ENCODE data around the gene PUSL1. TPM values are rescaled to one million over a fixed set of nuclear protein-coding genes. Genes with fewer than 3 reads are reported as not detected.

Gene PUSL1
- total and polyA plus RNA-seq, 2 of the 13 experiments (the other 11 are each of a cell fraction or from before 2014, with no cell fraction given) = 8.3 to 22.2 TPM

DNA sequence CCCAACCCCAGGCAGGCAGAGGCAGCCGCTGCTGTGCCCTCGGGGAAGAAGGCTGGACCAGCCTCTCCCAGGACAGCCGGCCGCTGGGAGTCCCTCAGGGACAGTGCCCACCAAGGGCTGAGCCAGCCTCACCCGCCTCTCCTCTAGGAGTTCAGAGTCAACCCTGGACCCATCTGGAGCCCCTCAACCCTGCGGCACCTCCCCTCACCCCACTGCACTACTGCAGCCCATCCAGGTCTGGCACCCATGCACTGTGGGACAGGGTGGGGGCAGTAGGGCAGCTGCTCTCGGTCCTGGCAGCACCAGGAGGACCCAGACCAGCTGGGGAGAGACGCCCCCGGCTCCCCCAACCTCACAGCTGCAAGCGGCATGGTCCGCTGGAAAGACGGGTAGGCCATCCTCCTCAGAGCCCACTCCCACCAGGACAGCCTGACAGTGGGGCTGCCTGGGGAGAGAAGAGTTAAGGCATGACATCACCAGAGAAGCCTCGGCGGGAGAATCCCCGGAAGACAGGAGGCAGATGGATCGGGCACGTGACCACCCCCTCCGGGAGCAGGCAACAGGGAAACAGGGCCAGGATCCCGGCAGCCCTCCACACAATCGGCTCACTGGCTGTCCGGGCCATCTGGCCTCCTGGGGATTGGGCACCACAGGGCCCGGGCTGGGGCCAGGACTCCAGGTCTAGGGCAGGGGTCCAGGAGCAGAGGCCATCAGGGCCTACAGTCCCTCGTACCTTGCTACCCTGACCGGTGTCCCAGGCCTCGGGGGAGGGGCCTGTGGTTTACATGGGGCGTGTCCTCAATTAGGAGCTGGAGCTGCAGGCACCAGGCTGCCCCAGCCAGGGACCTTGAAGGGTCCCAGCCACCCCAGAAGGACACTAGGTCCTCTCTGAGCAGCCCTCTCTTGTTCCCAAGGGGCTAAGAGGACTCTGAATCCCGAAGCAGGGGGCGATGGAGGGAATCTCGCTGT, 3.8 kb upstream of the PUSL1 start (continued):
- TF ChIP-seq, protein P1, sequence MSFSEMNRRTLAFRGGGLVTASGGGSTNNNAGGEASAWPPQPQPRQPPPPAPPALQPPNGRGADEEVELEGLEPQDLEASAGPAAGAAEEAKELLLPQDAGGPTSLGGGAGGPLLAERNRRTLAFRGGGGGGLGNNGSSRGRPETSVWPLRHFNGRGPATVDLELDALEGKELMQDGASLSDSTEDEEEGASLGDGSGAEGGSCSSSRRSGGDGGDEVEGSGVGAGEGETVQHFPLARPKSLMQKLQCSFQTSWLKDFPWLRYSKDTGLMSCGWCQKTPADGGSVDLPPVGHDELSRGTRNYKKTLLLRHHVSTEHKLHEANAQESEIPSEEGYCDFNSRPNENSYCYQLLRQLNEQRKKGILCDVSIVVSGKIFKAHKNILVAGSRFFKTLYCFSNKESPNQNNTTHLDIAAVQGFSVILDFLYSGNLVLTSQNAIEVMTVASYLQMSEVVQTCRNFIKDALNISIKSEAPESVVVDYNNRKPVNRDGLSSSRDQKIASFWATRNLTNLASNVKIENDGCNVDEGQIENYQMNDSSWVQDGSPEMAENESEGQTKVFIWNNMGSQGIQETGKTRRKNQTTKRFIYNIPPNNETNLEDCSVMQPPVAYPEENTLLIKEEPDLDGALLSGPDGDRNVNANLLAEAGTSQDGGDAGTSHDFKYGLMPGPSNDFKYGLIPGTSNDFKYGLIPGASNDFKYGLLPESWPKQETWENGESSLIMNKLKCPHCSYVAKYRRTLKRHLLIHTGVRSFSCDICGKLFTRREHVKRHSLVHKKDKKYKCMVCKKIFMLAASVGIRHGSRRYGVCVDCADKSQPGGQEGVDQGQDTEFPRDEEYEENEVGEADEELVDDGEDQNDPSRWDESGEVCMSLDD (CRISPR knock-in tag; IDR thresholded peaks at IDR 0.05; ENCODE audit: borderline replicate concordance) = no peak
- TF ChIP-seq ZNF652 (CRISPR knock-in tag; IDR thresholded peaks at IDR 0.05; ENCODE audit: borderline replicate concordance, low read depth) (peak; percentile 96), AKAP8 (CRISPR knock-in tag; IDR thresholded peaks at IDR 0.05) (peak; percentile 91; the same call in 1 of the 2 replicates), ATF5 (CRISPR knock-in tag; IDR thresholded peaks at IDR 0.05; ENCODE audit: low read depth) (no peak), RBM39 (IDR thresholded peaks at IDR 0.05; ENCODE audit: low read depth, low read length, poor library complexity, severe bottlenecking) (peak; percentile 61), ZNF160 (CRISPR knock-in tag; IDR thresholded peaks at IDR 0.05) (no peak), ZC3H4 (CRISPR knock-in tag; IDR thresholded peaks at IDR 0.05; ENCODE audit: borderline replicate concordance) (no peak), ZSCAN31 (CRISPR knock-in tag; IDR thresholded peaks at IDR 0.05; ENCODE audit: low read depth) (no peak), ELF3 (CRISPR knock-in tag; IDR thresholded peaks at IDR 0.05) (no peak), MAFG (CRISPR knock-in tag; IDR thresholded peaks at IDR 0.05) (no peak), KLF12 (CRISPR knock-in tag; IDR thresholded peaks at IDR 0.05; ENCODE audit: borderline replicate concordance) (no peak), AGO1 (IDR thresholded peaks at IDR 0.05; ENCODE audit: low read depth, low read length, poor library complexity, severe bottlenecking) (no peak), DMAP1 (CRISPR knock-in tag; IDR thresholded peaks at IDR 0.05) (peak; percentile 12; the same call in 1 of the 2 replicates), PREB (CRISPR knock-in tag; IDR thresholded peaks at IDR 0.05) (no peak), DBP (CRISPR knock-in tag; IDR thresholded peaks at IDR 0.05; ENCODE audit: not compliant biosample characterization) (no peak), ZNF24 (IDR thresholded peaks at IDR 0.05) (no peak), ZBTB8A (CRISPR knock-in tag; IDR thresholded peaks at IDR 0.05; ENCODE audit: borderline replicate concordance, low read depth) (no peak), CHD4 (IDR thresholded peaks at IDR 0.05; ENCODE audit: borderline replicate concordance, low read length) (no peak), STAT5B (CRISPR knock-in tag; IDR thresholded peaks at IDR 0.05) (no peak)
- TF ChIP-seq, protein P2, sequence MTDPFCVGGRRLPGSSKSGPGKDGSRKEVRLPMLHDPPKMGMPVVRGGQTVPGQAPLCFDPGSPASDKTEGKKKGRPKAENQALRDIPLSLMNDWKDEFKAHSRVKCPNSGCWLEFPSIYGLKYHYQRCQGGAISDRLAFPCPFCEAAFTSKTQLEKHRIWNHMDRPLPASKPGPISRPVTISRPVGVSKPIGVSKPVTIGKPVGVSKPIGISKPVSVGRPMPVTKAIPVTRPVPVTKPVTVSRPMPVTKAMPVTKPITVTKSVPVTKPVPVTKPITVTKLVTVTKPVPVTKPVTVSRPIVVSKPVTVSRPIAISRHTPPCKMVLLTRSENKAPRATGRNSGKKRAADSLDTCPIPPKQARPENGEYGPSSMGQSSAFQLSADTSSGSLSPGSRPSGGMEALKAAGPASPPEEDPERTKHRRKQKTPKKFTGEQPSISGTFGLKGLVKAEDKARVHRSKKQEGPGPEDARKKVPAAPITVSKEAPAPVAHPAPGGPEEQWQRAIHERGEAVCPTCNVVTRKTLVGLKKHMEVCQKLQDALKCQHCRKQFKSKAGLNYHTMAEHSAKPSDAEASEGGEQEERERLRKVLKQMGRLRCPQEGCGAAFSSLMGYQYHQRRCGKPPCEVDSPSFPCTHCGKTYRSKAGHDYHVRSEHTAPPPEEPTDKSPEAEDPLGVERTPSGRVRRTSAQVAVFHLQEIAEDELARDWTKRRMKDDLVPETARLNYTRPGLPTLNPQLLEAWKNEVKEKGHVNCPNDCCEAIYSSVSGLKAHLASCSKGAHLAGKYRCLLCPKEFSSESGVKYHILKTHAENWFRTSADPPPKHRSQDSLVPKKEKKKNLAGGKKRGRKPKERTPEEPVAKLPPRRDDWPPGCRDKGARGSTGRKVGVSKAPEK (CRISPR knock-in tag; IDR thresholded peaks at IDR 0.05; ENCODE audit: borderline replicate concordance) = no peak

All from HepG2 (cell line).